GM19328 (cell line): Measurements from ENCODE around the gene OR2V1.
"Not testable (repeated sequence)": the region's sequence is repeated elsewhere in the genome, so short reads cannot be mapped to it uniquely, and the experiment has no call there.

Source experiments
- ATAC-seq: cut with Tn5 transposase; IDR thresholded peaks from one replicate; pipeline ENCODE4 v1.9.1; 2021; ENCODE audit warnings: mild to moderate bottlenecking, moderate library complexity; ENCODE audit not compliant: unreplicated experiment

OR2V1 gene

GRCh38 chr5:181104606-181105390 is 26.2 kb downstream of the OR2V1 start:
- ATAC-seq: not testable (repeated sequence)

DNA sequence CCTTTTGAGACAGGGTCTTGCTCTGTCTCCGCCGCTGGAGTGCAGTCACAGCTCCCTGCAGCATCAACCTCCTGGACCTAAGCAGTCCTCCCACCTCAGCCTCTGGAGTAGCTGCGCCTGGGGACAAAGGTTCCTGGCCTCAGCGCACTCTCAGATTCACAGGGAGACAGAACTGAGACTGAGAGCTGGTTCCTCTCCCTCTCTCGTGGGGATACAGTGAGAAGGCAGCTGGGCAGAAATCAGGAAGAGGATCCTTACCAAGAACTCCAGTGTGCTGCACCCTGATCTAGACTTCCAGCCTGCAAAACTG is 26.8 kb downstream of the OR2V1 start:
- ATAC-seq: not testable (repeated sequence)

DNA sequence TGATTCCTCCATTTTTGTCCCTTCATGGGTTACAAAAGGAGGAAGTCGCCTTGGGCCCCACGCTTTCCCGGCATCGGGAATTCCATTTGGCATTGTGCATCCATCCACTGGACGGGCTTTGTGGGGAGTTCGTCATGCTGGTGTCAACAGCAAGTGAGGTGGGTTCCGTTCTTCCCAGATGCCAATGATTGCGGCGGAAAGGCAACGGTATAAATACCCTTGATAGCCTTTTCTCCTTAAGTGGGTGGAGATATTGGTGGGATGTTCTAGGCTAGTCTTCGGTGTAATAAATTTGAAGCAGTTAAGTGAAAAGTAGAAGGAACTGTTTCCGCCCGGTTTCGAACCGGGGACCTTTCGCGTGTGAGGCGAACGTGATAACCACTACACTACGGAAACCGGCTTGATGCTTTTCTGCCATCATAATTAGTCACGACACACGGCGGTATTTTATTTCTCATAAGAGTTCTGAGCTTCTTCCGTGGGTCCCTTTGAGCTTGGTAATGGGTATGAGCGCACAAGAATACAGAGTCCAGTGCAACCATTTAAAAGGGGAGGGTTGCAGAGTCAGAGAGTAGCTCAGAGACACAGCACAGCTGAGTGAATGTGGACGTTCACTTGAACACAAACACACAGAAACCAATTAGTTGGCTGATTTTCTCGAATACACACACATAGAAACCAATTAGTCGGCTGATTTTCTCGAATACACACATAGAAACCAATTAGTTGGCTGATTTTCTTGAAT is 28.9 kb downstream of the OR2V1 start:
- ATAC-seq: not testable (repeated sequence)

DNA sequence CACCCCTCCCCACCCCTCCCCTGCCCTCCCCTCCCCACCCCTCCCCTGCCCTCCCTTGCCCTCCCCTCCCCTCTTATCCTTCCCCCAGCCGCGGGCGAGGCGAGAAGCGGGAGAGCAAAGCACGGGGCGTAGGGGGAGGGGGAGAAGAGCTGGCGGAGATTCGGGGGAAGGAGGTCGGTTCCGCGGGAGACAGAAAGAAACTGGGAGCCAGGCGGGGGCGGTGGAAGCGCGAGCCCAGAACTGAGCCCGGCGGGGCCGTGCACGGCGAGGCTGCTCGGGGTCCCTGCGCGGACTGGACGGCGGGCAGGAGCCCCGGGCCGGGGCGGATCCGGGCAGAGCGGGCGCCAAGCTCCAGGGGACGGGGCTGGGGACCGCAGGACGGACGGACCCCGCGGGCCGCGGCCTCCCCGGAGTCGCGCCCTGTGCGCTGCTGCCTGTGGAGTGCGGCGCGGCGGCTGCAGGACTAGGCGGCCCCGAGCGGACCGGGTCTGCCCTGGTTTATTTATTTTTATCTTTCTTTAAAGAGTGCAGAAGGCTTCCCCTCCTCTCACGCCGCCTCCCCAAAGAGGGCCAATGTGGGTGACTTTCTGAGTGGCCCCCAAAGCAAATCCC is 29.8 kb downstream of the OR2V1 start:
- not testable (repeated sequence) for ATAC-seq

GRCh38 chr5:181100121-181100875 is 30.7 kb downstream of the OR2V1 start:
- no peak for ATAC-seq

DNA sequence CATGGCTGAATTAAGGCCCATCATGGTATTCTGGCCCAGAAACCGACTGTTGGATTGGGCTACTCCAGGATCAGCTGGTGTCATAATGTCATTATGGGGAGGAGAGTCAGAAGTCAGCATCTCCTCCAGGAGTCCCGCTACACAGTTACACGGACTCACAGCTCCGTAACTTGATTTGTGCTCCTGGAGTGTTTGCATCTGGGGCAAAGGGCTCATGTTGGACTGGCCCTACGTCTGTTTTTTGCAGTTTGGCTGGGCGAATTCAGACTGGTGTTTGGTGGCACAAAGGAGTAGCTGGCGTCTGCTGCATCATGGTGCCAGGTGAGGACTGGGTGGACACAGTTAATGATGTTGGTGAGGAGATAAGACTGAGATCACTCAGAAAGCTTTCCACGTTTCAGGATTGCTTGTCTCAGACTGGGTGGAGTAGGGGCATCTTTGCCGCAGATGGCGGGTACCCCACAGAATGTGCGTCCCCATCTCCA is 31.3 kb downstream of the OR2V1 start:
- no peak for ATAC-seq

DNA sequence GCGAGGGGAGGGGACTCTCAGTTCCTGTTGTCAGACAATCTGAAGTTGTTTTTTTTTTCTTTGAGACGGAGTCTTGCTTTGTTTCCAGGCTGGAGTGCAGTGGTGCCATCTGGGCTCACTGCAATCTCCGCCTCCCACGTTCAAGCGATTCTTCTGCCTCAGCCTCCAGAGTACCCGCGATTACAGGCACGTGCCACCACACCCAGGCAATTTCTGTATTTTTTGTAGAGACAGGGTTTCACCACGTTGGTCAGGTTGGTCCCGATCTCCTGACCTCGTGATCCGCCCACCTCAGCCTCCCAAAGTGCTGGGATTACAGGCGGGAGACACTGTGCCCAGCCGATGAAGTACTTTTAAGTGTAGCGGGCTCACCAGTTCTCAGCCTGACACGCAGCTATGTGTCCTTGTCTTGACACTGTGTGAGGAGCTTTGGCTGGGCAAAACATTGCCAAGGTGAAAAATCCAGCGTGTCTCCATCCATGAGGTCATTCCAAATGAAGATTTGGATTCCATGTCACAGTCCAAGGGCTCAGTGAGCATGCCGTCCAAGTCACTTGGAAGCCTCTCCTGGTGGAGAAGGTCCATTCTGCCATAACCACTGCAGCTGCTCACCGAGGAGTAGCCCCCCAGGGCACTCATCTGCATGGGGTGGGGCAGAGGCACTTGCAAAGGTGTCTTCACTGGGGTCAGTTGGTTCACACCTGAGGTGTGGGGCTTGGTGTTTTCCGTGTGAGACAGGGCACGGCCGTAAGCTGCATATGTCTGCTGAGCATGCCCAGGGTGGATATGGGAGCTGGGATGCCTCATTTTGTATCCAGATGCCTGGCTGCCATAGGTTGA is 32.0 kb downstream of the OR2V1 start:
- ATAC-seq: no peak

GRCh38 chr5:181097759-181098491 is 33.0 kb downstream of the OR2V1 start:
- ATAC-seq: not testable (repeated sequence)

- not testable (repeated sequence) for ATAC-seq
Measured at GRCh38 chr5:181097383-181097753, 33.6 kb downstream of the OR2V1 start.

- ATAC-seq: not testable (repeated sequence)
Measured at GRCh38 chr5:181096721-181097382, 34.1 kb downstream of the OR2V1 start.

DNA sequence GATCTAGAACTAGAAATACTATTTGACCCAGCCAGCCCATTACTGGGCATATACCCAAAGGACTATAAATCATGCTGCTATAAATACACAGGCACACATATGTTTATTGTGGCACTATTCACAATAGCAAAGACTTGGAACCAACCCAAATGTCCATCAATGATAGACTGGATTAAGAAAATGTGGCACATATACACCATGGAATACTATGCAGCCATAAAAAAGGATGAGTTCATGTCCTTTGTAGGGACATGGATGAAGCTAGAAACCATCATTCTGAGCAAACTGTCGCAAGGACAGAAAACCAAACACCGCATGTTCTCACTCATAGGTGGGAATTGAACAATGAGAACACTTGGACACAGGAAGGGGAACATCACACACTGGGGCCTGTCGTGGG is 35.8 kb downstream of the OR2V1 start:
- ATAC-seq: not testable (repeated sequence)

DNA sequence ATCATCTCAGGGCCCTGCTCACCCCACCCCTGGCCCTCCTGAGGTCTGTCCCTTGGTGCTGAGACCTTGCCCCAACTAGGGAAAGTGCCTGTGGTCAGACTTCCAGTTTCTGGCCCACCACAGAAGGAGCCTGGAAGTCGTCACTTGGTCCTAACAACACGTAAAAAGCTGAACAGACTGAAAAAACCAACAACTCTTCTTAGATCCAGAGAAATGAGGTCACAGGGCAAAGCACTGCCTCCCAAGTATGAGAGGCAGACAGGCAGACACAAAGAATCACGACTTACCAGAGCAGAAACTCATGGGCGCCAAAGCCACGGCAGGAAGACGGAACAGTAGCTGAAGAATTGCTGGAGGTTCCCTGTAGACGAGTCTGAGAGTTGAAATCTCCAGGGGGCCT is 38.5 kb downstream of the OR2V1 start:
- no peak for ATAC-seq

- ATAC-seq: no peak
Measured at GRCh38 chr5:181088289-181088688, 42.7 kb downstream of the OR2V1 start.

GRCh38 chr5:181087309-181087708 is 43.7 kb downstream of the OR2V1 start:
- ATAC-seq: no peak

DNA sequence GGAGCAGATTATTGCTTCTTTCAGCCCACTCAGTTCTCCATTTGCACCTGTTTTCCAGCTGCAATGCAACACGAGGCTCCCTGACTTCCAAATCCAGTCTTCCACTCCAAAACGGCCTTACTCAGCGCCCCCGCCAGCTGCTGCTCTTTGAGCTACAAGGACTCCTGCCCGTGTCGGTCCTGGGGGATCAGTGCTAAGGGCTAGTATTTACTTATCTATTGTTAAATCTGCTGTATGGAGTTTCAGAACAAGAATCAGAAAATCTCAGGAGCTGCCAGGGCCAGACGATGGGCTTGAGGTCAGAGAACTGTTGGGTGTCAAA is 44.1 kb downstream of the OR2V1 start:
- ATAC-seq: no peak

- no peak for ATAC-seq
Measured at GRCh38 chr5:181086026-181086883, 44.7 kb downstream of the OR2V1 start.

DNA sequence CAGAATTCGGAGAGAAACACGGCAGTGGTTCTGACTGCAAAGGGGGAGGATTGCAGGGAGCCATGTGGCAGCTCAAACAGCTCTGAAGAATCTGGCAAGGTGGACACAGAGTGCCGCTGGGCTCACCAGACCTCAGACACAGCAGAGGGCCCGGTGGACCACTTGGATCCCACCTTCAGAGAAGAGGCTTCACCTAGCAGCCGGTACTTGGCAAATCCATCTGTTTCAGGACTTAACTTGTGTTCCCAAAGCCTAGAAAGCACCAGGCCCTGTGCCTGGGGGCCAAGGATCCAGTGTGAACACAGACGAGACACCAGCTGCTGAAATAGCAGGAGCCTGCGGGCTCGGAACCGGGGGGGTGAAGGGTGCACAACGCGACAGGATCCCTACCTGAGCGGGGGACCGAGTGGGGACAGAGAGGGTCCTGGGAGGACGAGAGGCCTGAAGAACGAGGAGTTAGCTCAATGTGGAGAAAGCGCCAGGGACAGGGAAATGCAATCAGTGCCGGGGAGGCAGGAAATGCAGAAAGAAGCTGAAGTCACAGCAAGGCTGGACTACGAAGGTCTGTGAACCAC is 46.3 kb downstream of the OR2V1 start:
- no peak for ATAC-seq

GRCh38 chr5:181081989-181082388 is 49.0 kb downstream of the OR2V1 start:
- no peak for ATAC-seq
